Epithelial cell of prostate (primary cell): ENCODE measurements around the gene ST6GAL2.

Source experiments
- DNase-seq: peaks from one replicate; pipeline ENCODE4 v3.0.0-alpha.2; 2011; ENCODE audit warnings: low read depth, low spot score
- H3K27ac ChIP-seq: fragments of 450-650 bp; 2 replicates; pipeline ENCODE4 v1.5.1; 2017; ENCODE audit warnings: mild to moderate bottlenecking

The ST6GAL2 gene

GRCh38 chr2:106833256-106833655 lies 52.7 kb downstream of the ST6GAL2 start:
- H3K27ac ChIP-seq, result no peak overlapping the region

GRCh38 chr2:106831816-106832569 lies 54.0 kb downstream of the ST6GAL2 start:
- no peak for DNase-seq
- no peak overlapping the region for H3K27ac ChIP-seq

More at GRCh38 chr2:106833256-106833655, 52.7 kb downstream of the ST6GAL2 start:
- no peak for DNase-seq

- no peak overlapping the region for H3K27ac ChIP-seq
- no peak for DNase-seq
Measured at GRCh38 chr2:106831241-106831640, 54.7 kb downstream of the ST6GAL2 start.

- no peak for DNase-seq
- H3K27ac ChIP-seq, result no peak overlapping the region
Measured at GRCh38 chr2:106830191-106830590, 55.8 kb downstream of the ST6GAL2 start.

GRCh38 chr2:106828119-106828518 lies 57.8 kb downstream of the ST6GAL2 start:
- no peak for DNase-seq
- H3K27ac ChIP-seq, result no peak overlapping the region

GRCh38 chr2:106827158-106827557 lies 58.8 kb downstream of the ST6GAL2 start:
- DNase-seq, result no peak
- no peak overlapping the region for H3K27ac ChIP-seq

GRCh38 chr2:106825161-106825560 lies 60.8 kb downstream of the ST6GAL2 start:
- no peak for DNase-seq
- no peak overlapping the region for H3K27ac ChIP-seq

GRCh38 chr2:106816974-106817373 lies 69.0 kb downstream of the ST6GAL2 start:
- H3K27ac ChIP-seq, result no peak overlapping the region
- DNase-seq, result no peak

GRCh38 chr2:106812841-106813240 lies 73.1 kb downstream of the ST6GAL2 start:
- no peak overlapping the region for H3K27ac ChIP-seq
- DNase-seq, result no peak

- no peak for DNase-seq
- H3K27ac ChIP-seq, result no peak overlapping the region
Measured at GRCh38 chr2:106812383-106812782, 73.6 kb downstream of the ST6GAL2 start.

- no peak overlapping the region for H3K27ac ChIP-seq
- no peak for DNase-seq
Measured at GRCh38 chr2:106805716-106806115, 80.3 kb downstream of the ST6GAL2 start.

- DNase-seq, result no peak
- H3K27ac ChIP-seq, result no peak overlapping the region
Measured at GRCh38 chr2:106804161-106804560, 81.8 kb downstream of the ST6GAL2 start.

- no peak for DNase-seq
- H3K27ac ChIP-seq, result no peak overlapping the region
Measured at GRCh38 chr2:106800976-106801655, 84.9 kb downstream of the ST6GAL2 start.

- H3K27ac ChIP-seq, result no peak overlapping the region
- DNase-seq, result no peak
Measured at GRCh38 chr2:106800180-106800579, 85.8 kb downstream of the ST6GAL2 start.

- no peak for DNase-seq
- no peak overlapping the region for H3K27ac ChIP-seq
Measured at GRCh38 chr2:106798826-106799552, 87.0 kb downstream of the ST6GAL2 start.

GRCh38 chr2:106797494-106797893 lies 88.5 kb downstream of the ST6GAL2 start:
- DNase-seq, result no peak
- H3K27ac ChIP-seq, result no peak overlapping the region

GRCh38 chr2:106792671-106793070 lies 93.3 kb downstream of the ST6GAL2 start:
- DNase-seq, result no peak
- H3K27ac ChIP-seq, result no peak overlapping the region

- no peak overlapping the region for H3K27ac ChIP-seq
- DNase-seq, result no peak
Measured at GRCh38 chr2:106789185-106789584, 96.8 kb downstream of the ST6GAL2 start.

- H3K27ac ChIP-seq, result no peak overlapping the region
- no peak for DNase-seq
Measured at GRCh38 chr2:106782681-106783080, 103.3 kb downstream of the ST6GAL2 start.

- H3K27ac ChIP-seq, result no peak overlapping the region
- no peak for DNase-seq
Measured at GRCh38 chr2:106781196-106781595, 104.8 kb downstream of the ST6GAL2 start.

GRCh38 chr2:106771811-106772210 lies 114.2 kb downstream of the ST6GAL2 start:
- no peak overlapping the region for H3K27ac ChIP-seq
- DNase-seq, result no peak
